Mucosa of rectum (tissue), 2 donors: Measurements from ENCODE around the gene THBS1.

Experiments used
- H3K27ac ChIP-seq, 2 donors: one replicate each; pipeline ENCODE4 v1.7.0; 2013; ENCODE audit warnings: inconsistent platforms in 2 of 2, low read depth in 2 of 2, low read length in 2 of 2
- H3K27me3 ChIP-seq, 2 donors: one replicate each; pipeline ENCODE4 v1.7.0; 2013; ENCODE audit warnings: low read length in 2 of 2; ENCODE audit not compliant: control insufficient read depth in 2 of 2, insufficient read depth in 2 of 2
- H3K36me3 ChIP-seq, 2 donors: one replicate each; pipeline ENCODE4 v1.7.0; 2013; ENCODE audit warnings: low read length in 2 of 2; ENCODE audit not compliant: control insufficient read depth in 2 of 2, insufficient read depth in 2 of 2
- H3K4me1 ChIP-seq, 2 donors: one replicate each; pipeline ENCODE4 v1.7.0; 2013; ENCODE audit warnings: low read length in 2 of 2, mild to moderate bottlenecking in 1 of 2; ENCODE audit not compliant: control insufficient read depth in 2 of 2, insufficient read depth in 2 of 2
- H3K4me3 ChIP-seq, 2 donors: one replicate each; pipeline ENCODE4 v1.7.0; 2013; ENCODE audit warnings: low read length in 2 of 2
- H3K9ac ChIP-seq, 2 donors: one replicate each; pipeline ENCODE4 v1.7.0; 2013; ENCODE audit warnings: low read length in 2 of 2, low read depth in 1 of 2, mild to moderate bottlenecking in 1 of 2
- H3K9me3 ChIP-seq, 2 donors: one replicate each; pipeline ENCODE4 v1.7.0; 2013; ENCODE audit warnings: low read length in 2 of 2; ENCODE audit not compliant: control insufficient read depth in 2 of 2
- donor health status: healthy.
- donor health status: Normal muscosa, but diverticular disease.

THBS1 gene

DNA sequence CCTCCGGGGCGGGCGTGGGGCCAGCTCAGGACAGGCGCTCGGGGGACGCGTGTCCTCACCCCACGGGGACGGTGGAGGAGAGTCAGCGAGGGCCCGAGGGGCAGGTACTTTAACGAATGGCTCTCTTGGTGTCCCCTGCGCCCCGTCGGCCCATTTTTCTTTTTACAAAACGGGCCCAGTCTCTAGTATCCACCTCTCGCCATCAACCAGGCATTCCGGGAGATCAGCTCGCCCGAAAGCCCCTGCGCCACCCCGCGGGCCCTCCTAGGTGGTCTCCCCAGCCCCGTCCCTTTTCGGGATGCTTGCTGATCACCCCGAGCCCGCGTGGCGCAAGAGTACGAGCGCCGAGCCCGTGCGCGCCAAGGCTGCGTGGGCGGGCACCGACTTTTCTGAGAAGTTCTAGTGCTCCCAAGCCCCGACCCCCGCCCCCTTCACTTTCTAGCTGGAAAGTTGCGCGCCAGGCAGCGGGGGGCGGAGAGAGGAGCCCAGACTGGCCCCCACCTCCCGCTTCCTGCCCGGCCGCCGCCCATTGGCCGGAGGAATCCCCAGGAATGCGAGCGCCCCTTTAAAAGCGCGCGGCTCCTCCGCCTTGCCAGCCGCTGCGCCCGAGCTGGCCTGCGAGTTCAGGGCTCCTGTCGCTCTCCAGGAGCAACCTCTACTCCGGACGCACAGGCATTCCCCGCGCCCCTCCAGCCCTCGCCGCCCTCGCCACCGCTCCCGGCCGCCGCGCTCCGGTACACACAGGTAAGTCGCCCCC is at the start of gene THBS1:
Gene THBS1 (plus strand): TSS at position 595 of the 757 bp plus-strand sequence. CDS start 779 bp downstream, outside the sequence.
- Histone ChIP-seq H3K27ac (peak within 1 kb of the TSS; percentile 73 to 88), H3K4me3 (peak within 1 kb of the TSS; percentile 89 to 92), H3K9ac (peak within 1 kb of the TSS; percentile 81 to 90), H3K9me3 (no peaks in the 10 kb centered on the region), H3K27me3 (no peaks in the 10 kb centered on the region), H3K36me3 (peaks cover 33 to 35% of the 10 kb centered on the region in 2 donors), H3K4me1 (peaks cover 35 to 46% of the 10 kb centered on the region in 2 donors)

DNA sequence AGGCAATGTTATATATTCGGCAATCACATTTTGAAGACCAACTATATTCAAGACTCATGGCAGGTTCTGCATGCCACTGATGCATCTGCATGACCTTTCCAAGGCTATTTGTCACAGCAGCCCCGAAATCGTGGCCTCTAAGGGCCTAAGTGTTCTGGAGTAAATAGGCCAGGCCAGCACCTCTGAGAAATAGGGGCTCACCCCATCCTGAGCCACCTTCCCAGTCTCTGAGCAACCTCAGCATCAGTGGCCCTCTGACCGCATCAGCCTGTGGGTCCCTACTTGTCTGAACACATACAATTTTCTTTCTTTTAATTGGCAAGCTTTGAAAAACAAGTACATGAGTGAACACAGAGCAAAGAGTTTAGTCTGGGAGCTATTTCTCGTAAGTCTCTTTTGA is 45.9 kb upstream of the THBS1 start:
- Histone ChIP-seq H3K4me3 (no peak overlapping the region), H3K36me3 (no peaks in the 10 kb centered on the region), H3K9me3 (no peaks in the 10 kb centered on the region), H3K27ac (no peak overlapping the region), H3K27me3 (no peaks in the 10 kb centered on the region), H3K9ac (no peak overlapping the region), H3K4me1 (no peaks in the 10 kb centered on the region)

DNA sequence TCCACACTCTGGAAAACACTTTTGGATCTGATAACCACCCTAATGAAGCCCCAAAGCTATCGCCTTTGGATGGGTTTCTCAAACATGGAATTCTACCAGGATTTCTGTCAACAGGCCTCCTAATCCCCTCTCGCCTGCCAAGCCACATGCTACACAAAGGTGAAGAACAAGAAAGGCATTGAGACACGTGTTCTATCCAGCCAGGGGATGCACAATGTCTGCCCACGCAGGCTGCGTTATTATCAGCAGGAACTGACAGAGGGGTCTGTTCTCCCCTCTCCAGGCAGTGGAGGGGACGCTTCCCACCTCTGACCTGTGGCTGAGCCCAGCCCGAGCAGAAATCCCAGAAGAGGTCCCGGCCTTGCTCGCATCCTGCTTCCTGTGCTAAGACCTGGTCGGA is 45.4 kb upstream of the THBS1 start:
- no peak overlapping the region for H3K27ac ChIP-seq
- no peak overlapping the region for H3K9ac ChIP-seq
- H3K4me3 ChIP-seq, result no peak overlapping the region
- H3K27me3 ChIP-seq, result no peaks in the 10 kb centered on the region
- H3K4me1 ChIP-seq, result no peaks in the 10 kb centered on the region
- H3K9me3 ChIP-seq, result no peaks in the 10 kb centered on the region
- H3K36me3 ChIP-seq, result no peaks in the 10 kb centered on the region

DNA sequence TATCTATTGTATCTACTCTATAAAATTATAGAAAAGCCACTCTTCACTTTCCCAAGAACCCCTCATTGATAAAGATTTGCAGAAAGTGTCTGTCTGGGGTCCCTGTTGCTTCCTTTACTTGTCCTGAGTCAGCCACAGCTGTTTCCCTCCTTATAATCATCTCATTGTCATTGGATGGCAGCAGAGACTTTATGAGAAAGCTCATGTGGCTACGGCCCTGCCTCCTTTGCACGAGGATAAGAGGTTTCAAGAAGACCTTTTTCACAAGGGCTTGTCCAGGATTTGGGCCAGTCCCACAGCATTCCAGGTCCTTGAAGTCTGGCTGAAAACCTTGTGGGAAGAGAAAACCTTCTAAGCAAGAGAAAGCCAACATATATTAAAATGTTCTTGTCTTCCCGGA is 41.9 kb upstream of the THBS1 start:
- no peaks in the 10 kb centered on the region for H3K4me1 ChIP-seq
- no peaks in the 10 kb centered on the region for H3K27me3 ChIP-seq
- no peaks in the 10 kb centered on the region for H3K36me3 ChIP-seq
- no peak overlapping the region for H3K27ac ChIP-seq
- no peak overlapping the region for H3K4me3 ChIP-seq
- no peaks in the 10 kb centered on the region for H3K9me3 ChIP-seq
- H3K9ac ChIP-seq, result no peak overlapping the region

DNA sequence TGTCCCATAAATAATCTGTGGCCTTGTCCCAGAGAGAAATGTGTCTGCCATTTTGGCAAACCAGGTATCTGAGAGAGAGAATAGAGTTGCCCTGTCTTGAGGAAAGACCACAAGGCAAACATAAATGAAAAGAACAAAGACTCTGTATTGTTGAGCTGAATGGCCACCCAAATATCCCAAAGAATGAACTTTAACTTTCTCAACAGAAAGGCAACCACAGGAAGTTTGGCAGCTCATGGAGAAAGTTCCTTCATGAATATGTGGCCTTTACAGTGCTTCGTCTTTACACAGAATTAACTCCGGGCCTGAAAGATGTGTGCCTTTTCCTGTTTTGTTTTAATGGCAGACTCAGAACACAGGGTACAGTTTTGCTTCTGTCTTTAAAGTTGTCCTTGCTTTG is 41.4 kb upstream of the THBS1 start:
- no peak overlapping the region for H3K9ac ChIP-seq
- no peak overlapping the region for H3K4me3 ChIP-seq
- H3K9me3 ChIP-seq, result no peaks in the 10 kb centered on the region
- H3K27me3 ChIP-seq, result no peaks in the 10 kb centered on the region
- H3K27ac ChIP-seq, result no peak overlapping the region
- H3K4me1 ChIP-seq, result no peaks in the 10 kb centered on the region
- H3K36me3 ChIP-seq, result no peaks in the 10 kb centered on the region

DNA sequence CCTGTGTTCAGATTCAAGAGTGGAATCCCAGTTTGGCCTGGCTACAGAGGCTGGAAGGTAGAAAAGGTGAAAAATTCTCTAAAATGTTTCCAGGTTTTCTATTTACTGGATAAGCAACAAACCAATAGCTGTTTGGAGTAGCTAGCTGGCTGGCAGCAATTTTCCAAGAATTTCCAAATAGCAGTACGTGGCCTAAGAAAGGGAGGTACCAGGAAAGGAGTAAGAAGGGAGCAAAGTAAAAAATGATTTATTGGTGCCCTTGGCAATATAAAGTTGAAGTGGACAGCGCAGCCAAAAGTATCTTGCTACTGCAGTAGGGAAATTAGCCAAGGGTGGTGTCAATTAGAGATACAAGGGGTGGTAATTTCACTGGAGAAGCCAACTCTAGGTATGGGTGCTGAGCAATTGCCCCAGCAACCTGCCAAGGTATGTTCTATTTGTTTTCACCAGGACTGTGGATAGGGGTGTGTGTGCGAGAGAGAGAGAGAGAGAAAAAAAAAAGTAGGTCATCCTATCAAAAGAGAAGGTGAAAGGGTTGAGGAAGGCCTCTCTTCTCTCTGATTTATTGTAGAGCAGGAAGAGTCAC is 40.8 kb upstream of the THBS1 start:
- no peak overlapping the region for H3K9ac ChIP-seq
- H3K9me3 ChIP-seq, result no peaks in the 10 kb centered on the region
- H3K4me3 ChIP-seq, result no peak overlapping the region
- H3K27me3 ChIP-seq, result no peaks in the 10 kb centered on the region
- no peak overlapping the region for H3K27ac ChIP-seq
- no peaks in the 10 kb centered on the region for H3K36me3 ChIP-seq
- H3K4me1 ChIP-seq, result no peaks in the 10 kb centered on the region

DNA sequence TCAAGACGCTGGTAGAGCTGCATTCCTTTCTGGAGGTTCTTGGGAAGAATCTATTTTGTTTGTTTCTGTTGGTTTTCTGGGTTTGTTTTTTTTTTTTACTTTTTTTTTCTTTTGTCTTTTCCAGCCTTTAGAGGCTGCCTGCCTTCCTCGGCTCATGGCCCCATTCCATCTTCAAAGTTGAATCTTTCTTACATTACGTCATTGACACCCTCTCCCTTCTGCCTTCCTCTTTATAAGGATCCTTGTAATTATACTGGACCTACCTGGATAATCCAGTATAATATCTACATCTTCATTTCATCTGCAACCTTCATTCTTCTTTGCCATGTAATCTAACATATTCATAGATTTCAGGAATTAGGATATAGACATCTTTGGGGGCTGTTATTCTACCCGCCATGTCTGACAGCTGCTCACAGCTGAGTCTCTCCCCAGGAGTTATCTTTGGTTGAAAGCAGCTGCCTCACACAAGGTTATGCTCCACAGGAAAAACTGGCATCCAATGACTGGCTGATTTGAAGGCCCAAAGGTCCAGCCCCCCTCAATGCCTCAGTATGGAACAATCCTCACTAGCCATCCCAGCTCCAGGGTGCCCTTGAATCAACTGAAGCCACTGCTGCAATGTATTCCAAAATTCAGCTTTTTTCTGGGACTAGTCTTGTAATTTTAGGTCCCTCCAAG is 38.4 kb upstream of the THBS1 start:
- peaks cover 3% of the 10 kb centered on the region in 2 donors for H3K9me3 ChIP-seq
- H3K27me3 ChIP-seq, result no peaks in the 10 kb centered on the region
- no peak overlapping the region for H3K27ac ChIP-seq
- no peaks in the 10 kb centered on the region for H3K4me1 ChIP-seq
- H3K9ac ChIP-seq, result no peak overlapping the region
- H3K4me3 ChIP-seq, result no peak overlapping the region
- H3K36me3 ChIP-seq, result no peaks in the 10 kb centered on the region

DNA sequence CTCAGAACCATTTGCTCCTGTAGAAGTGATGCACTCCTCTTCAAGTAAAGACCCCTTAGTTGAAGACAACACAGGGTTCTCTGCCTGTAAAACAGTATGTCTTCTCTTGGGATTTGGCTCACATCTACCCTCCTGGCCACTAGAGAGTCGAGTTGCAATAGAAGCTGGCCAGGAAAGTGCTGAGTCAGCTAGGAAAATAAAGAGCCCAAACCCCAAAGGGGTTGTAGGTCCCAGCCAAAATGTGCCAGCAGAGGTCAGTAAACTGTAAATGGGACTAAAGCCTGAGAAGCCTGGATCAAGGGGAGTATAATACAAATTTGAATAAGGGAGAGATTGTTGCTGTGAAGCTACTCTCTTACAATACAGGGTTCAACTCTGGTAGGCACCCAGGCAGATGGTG is 37.2 kb upstream of the THBS1 start:
- H3K9ac ChIP-seq, result no peak overlapping the region
- no peak overlapping the region for H3K27ac ChIP-seq
- no peaks in the 10 kb centered on the region for H3K4me1 ChIP-seq
- no peak overlapping the region for H3K4me3 ChIP-seq
- no peaks in the 10 kb centered on the region for H3K36me3 ChIP-seq
- no peaks in the 10 kb centered on the region for H3K27me3 ChIP-seq
- peaks cover 3% of the 10 kb centered on the region in 2 donors for H3K9me3 ChIP-seq

DNA sequence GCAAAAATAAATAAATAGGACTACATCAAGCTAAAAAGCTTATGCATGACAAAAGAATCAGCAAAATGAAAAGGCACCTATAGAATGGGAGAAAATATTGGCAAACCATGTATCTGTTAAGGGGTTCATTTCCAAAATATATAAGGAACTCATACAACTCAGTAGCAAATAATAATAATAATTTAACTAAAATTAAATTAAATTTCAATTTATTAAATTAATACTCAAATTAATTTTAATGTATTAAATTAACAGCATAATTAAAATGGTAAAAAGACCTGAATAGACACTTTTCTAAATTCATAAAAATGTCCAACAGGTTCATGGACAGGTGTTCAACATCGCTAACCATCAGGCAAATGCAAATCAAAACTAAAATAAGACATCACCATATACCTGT is 34.0 kb upstream of the THBS1 start:
- Histone ChIP-seq H3K4me1 (no peaks in the 10 kb centered on the region), H3K27me3 (no peaks in the 10 kb centered on the region), H3K27ac (no peak overlapping the region)

DNA sequence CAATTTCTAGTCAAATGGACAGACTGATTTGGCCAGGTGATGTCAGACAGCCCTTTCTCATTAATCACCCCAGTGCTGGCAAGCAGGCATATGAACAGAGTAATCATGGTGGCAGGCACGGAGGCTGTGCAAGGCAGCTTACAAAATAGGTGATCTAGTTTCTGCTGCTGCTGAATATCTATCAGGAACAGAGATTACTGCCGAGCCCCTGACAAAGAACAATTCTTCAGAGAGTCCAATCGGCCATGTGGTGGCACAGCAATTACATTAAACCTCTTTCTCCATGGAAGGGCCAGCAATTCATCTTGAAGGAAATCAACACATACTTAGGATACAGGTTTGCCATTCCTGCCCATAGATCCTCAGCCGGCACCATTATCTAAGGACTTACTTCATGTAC is 32.3 kb upstream of the THBS1 start:
- Histone ChIP-seq H3K36me3 (no peaks in the 10 kb centered on the region), H3K9ac (no peak overlapping the region), H3K4me1 (no peaks in the 10 kb centered on the region), H3K27ac (no peak overlapping the region), H3K27me3 (no peaks in the 10 kb centered on the region), H3K9me3 (peaks cover 3% of the 10 kb centered on the region in 2 donors), H3K4me3 (no peak overlapping the region)

More for the DNA sequence above, 34.0 kb upstream of the THBS1 start:
- Histone ChIP-seq H3K9ac (no peak overlapping the region), H3K36me3 (no peaks in the 10 kb centered on the region), H3K4me3 (no peak overlapping the region), H3K9me3 (peaks cover 3% of the 10 kb centered on the region in 2 donors)
